Measurements from ENCODE around the gene MRPS34. TPM values are rescaled to one million over a fixed set of nuclear protein-coding genes. Genes with fewer than 3 reads are reported as not detected.

MRPS34 gene
- total RNA-seq, 1 donor from 2014 or later: 75.1 TPM

GRCh38 chr16:1760911-1761310 is 12.0 kb downstream of the MRPS34 start:
- peaks cover 6% of the 10 kb centered on the region for H3K4me1 Mint-ChIP-seq (ENCODE audit: low read depth, unreplicated experiment)
- no peak for TF ChIP-seq CTCF (IDR thresholded peaks at IDR 0.05; ENCODE audit: partially characterized antibody, unreplicated experiment)
- peak overlapping the region; percentile 69 for H3K27ac Mint-ChIP-seq (ENCODE audit: unreplicated experiment)
- no peaks in the 10 kb centered on the region for H3K36me3 Mint-ChIP-seq (ENCODE audit: unreplicated experiment)
- peaks cover 5% of the 10 kb centered on the region for H3K9me3 Mint-ChIP-seq (ENCODE audit: unreplicated experiment)
- no peak for DNase-seq
- H3K4me3 Mint-ChIP-seq (ENCODE audit: unreplicated experiment): no peak overlapping the region
- H3K27me3 Mint-ChIP-seq (ENCODE audit: unreplicated experiment): peaks cover 9% of the 10 kb centered on the region

DNA sequence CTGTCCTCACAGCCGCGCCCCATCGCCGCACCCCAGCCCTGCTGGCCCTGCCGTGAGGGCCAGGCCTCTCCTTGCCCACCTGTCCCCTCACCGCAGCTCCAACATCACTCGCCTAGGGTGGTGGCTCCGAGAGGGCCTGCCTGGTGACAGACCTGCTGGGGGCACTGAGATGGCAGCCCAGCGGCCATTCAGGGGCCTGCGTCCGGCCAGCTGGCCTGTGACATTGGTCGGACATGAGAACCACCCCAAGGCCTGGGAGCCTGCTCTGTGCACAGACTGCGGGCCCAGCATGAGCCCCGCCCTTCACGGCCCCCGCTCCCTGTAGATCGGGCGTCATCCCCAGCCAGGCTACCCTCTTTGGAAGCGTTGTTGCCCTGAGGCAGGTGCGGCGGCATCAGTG is 13.4 kb downstream of the MRPS34 start:
- no peaks in the 10 kb centered on the region for H3K36me3 Mint-ChIP-seq (ENCODE audit: unreplicated experiment)
- peak; percentile 11 for DNase-seq
- H3K4me3 Mint-ChIP-seq (ENCODE audit: unreplicated experiment): no peak overlapping the region
- peaks cover 10% of the 10 kb centered on the region for H3K27me3 Mint-ChIP-seq (ENCODE audit: unreplicated experiment)
- H3K27ac Mint-ChIP-seq (ENCODE audit: unreplicated experiment): no peak overlapping the region
- H3K4me1 Mint-ChIP-seq (ENCODE audit: low read depth, unreplicated experiment): peaks cover 6% of the 10 kb centered on the region
- TF ChIP-seq CTCF (IDR thresholded peaks at IDR 0.05; ENCODE audit: partially characterized antibody, unreplicated experiment): no peak
- H3K9me3 Mint-ChIP-seq (ENCODE audit: unreplicated experiment): peaks cover 10% of the 10 kb centered on the region

DNA sequence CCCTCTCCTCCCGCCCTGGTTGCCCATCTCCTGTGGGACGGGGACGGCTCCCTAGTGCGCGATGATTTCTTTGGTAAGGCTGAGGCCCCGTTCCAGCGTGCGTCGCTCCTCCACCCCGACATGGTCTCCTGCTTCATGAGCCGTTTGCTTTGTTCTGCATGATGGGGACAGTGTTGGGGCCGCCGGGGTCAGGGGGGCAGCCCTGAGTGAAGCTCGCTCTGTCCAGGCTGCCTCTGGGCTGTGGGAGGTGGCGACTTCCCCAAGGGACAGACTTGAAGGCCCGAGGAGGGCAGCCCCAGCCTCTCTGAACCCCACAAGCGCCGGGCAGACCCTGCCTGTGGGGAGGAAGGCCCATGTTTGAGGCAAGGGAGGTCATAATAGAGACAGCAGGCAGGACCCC is 14.0 kb downstream of the MRPS34 start:
- peaks cover 6% of the 10 kb centered on the region for H3K4me1 Mint-ChIP-seq (ENCODE audit: low read depth, unreplicated experiment)
- no peaks in the 10 kb centered on the region for H3K36me3 Mint-ChIP-seq (ENCODE audit: unreplicated experiment)
- peaks cover 10% of the 10 kb centered on the region for H3K27me3 Mint-ChIP-seq (ENCODE audit: unreplicated experiment)
- TF ChIP-seq CTCF (IDR thresholded peaks at IDR 0.05; ENCODE audit: partially characterized antibody, unreplicated experiment): no peak
- peaks cover 11% of the 10 kb centered on the region for H3K9me3 Mint-ChIP-seq (ENCODE audit: unreplicated experiment)
- H3K4me3 Mint-ChIP-seq (ENCODE audit: unreplicated experiment): no peak overlapping the region
- DNase-seq: no peak
- H3K27ac Mint-ChIP-seq (ENCODE audit: unreplicated experiment): no peak overlapping the region

DNA sequence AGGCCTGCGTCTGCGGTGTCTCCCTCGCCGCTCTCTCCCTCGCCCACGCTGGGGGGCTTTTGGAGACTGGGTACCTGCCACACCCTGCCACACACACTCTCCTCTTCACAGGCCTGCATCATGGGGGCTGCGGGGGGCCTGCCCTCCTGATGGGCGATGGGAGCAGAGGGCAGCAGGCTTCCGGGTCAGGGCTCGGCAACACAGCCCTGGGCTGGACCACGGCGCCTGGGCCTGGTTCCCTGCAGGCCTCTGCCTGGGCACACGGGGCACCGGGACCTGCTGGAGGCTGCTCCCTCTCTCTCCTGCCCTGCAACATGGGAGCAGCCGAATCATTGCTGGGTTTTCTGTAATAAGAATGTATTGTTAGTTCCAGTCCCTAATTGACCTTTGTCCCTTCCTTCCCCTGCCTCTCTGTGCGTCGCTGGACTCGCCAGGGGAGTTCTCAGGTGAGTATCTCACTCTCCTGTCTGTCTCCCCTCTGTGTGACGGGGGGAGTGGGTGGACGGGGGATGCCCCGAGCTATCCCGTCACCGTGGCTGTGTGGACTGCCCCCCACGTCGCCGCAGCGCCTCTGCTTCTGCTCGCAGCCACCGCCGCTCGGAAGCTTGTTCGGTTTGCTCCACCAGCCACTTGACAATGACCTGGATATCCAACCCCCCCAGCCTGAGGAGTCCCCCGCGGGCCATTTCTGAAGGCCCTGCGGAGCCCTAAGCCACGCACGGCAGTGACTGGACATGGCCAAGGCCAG is 15.0 kb downstream of the MRPS34 start:
- H3K9me3 Mint-ChIP-seq (ENCODE audit: unreplicated experiment): peaks cover 13% of the 10 kb centered on the region

More for the DNA sequence above, 15.0 kb downstream of the MRPS34 start:
- H3K36me3 Mint-ChIP-seq (ENCODE audit: unreplicated experiment): no peaks in the 10 kb centered on the region
- H3K27ac Mint-ChIP-seq (ENCODE audit: unreplicated experiment): no peak overlapping the region
- H3K27me3 Mint-ChIP-seq (ENCODE audit: unreplicated experiment): peaks cover 10% of the 10 kb centered on the region
- no peak for DNase-seq
- no peak for TF ChIP-seq CTCF (IDR thresholded peaks at IDR 0.05; ENCODE audit: partially characterized antibody, unreplicated experiment)
- H3K4me3 Mint-ChIP-seq (ENCODE audit: unreplicated experiment): peak overlapping the region; percentile 25
- H3K4me1 Mint-ChIP-seq (ENCODE audit: low read depth, unreplicated experiment): peaks cover 6% of the 10 kb centered on the region
